HL-60 (cell line): ENCODE measurements around the gene SOX21.
"Not testable (repeated sequence)": the region's sequence is repeated elsewhere in the genome, so short reads cannot be mapped to it uniquely, and the experiment has no call there.

Source experiments
- DNase-seq, 2 experiments: peaks; one replicate each; pipeline ENCODE4 v3.0.0-alpha.2; 2010 to 2020; ENCODE audit warnings: low read depth in 1 of 2, low spot score in 1 of 2
- H3K27ac ChIP-seq: fragments of 250-450 bp; sonication (Bioruptor Pico); replicated peaks from 2 replicates; pipeline ENCODE4 v1.5.1; 2020; ENCODE audit warnings: mild to moderate bottlenecking, moderate library complexity
- H3K27me3 ChIP-seq: fragments of 250-450 bp; sonication (Bioruptor Pico); 2 replicates; pipeline ENCODE4 v1.5.1; 2021; ENCODE audit warnings: mild to moderate bottlenecking, moderate library complexity; ENCODE audit not compliant: insufficient read depth, poor library complexity, severe bottlenecking
- H3K4me3 ChIP-seq: replicated peaks from 2 replicates; pipeline ENCODE4 v1.5.1; 2011; ENCODE audit warnings: mild to moderate bottlenecking, control low read depth, low read length; ENCODE audit not compliant: insufficient read depth
- CTCF ChIP-seq: IDR thresholded peaks from one replicate; pipeline ENCODE4 v1.5.1; 2011; ENCODE audit warnings: low read length, control low read depth, inconsistent platforms; ENCODE audit not compliant: insufficient read depth
- GABPA ChIP-seq: IDR thresholded peaks from 2 replicates; pipeline ENCODE4 v1.6.1; 2012; ENCODE audit warnings: low read depth
- POLR2AphosphoS5 ChIP-seq: IDR thresholded peaks from 2 replicates; pipeline ENCODE4 v1.6.1; 2012; ENCODE audit warnings: low read depth
- REST ChIP-seq: IDR thresholded peaks from 2 replicates; pipeline ENCODE4 v1.6.1; 2012; ENCODE audit warnings: low read depth; ENCODE audit not compliant: insufficient replicate concordance
- SPI1 ChIP-seq: IDR thresholded peaks from 2 replicates; pipeline ENCODE4 v1.6.1; 2012; ENCODE audit warnings: low read depth, mild to moderate bottlenecking, borderline replicate concordance

Gene SOX21

GRCh38 chr13:94731028-94731427 lies 18.7 kb upstream of the SOX21 start:
- Histone ChIP-seq H3K27ac (no peak overlapping the region), H3K4me3 (no peak overlapping the region), H3K27me3 (no peaks in the 10 kb centered on the region)
- no peak for TF ChIP-seq GABPA
- TF ChIP-seq POLR2AphosphoS5: no peak
- TF ChIP-seq CTCF: no peak
- no peak for TF ChIP-seq REST
- no peak for TF ChIP-seq SPI1
- DNase-seq: no peak

- H3K27me3 ChIP-seq, H3K4me3 ChIP-seq, H3K27ac ChIP-seq, DNase-seq: not testable (repeated sequence)
These were observed 17.6 kb upstream of the SOX21 start for GRCh38 chr13:94729941-94730340.

- no peak for DNase-seq
- Histone ChIP-seq H3K27ac (no peak overlapping the region), H3K4me3 (no peak overlapping the region), H3K27me3 (peaks cover 3% of the 10 kb centered on the region)
- no peak for TF ChIP-seq REST
These were observed 14.1 kb upstream of the SOX21 start for GRCh38 chr13:94726425-94726824.

- peaks cover 3% of the 10 kb centered on the region for H3K27me3 ChIP-seq
- no peak overlapping the region for H3K27ac ChIP-seq
- DNase-seq: no peak
- H3K4me3 ChIP-seq: no peak overlapping the region
- no peak for TF ChIP-seq REST
- no peak for TF ChIP-seq SPI1
- TF ChIP-seq GABPA: no peak
- TF ChIP-seq CTCF: no peak
- TF ChIP-seq POLR2AphosphoS5: no peak
These were observed 10.4 kb upstream of the SOX21 start for GRCh38 chr13:94722609-94723345.

- H3K27ac ChIP-seq, H3K4me3 ChIP-seq, DNase-seq: not testable (repeated sequence)
- peaks cover 34% of the 10 kb centered on the region for H3K27me3 ChIP-seq
These were observed 6.4 kb upstream of the SOX21 start for GRCh38 chr13:94718697-94719096.
